Keratinocyte (primary cell): Measurements from ENCODE around the gene ZNF442. TPM values are rescaled to one million over a fixed set of nuclear protein-coding genes. Genes with fewer than 3 reads are reported as not detected.
"Not testable (repeated sequence)": the region's sequence is repeated elsewhere in the genome, so short reads cannot be mapped to it uniquely, and the experiment has no call there.

Source experiments
- DNase-seq: peaks from one replicate; pipeline ENCODE4 v3.0.0-alpha.2; 2011; ENCODE audit warnings: low read depth, missing footprints, low spot score
- FAIRE-seq: peaks from 2 replicates; lab custom pipeline; 2011; peaks lifted over from hg19 to GRCh38; lab: Jason Lieb, UNC
- H2AFZ ChIP-seq: 2 replicates; pipeline ENCODE4 v1.6.0; 2012; ENCODE audit warnings: low read length, control low read depth, inconsistent platforms; ENCODE audit not compliant: control insufficient read depth
- H3K27ac ChIP-seq: 2 replicates; pipeline ENCODE4 v1.5.1; 2011; ENCODE audit warnings: low read length; ENCODE audit not compliant: control insufficient read depth, insufficient read depth
- H3K27me3 ChIP-seq: 3 replicates; pipeline ENCODE4 v1.6.0; 2011; ENCODE audit warnings: low read length; ENCODE audit not compliant: control insufficient read depth, insufficient read depth; ENCODE audit errors: extremely low read depth
- H3K36me3 ChIP-seq, 2 experiments: 2 replicates in 1 of 2; 3 replicates in 1 of 2; pipeline ENCODE4 v1.5.1; 2011; ENCODE audit warnings: low read length in 2 of 2, mild to moderate bottlenecking in 1 of 2; ENCODE audit not compliant: control insufficient read depth in 2 of 2, insufficient read depth in 2 of 2; ENCODE audit errors: extremely low read depth in 1 of 2
- H3K4me1 ChIP-seq: 3 replicates; pipeline ENCODE4 v1.5.1; 2011; ENCODE audit warnings: low read length; ENCODE audit not compliant: control insufficient read depth, insufficient read depth; ENCODE audit errors: extremely low read depth
- H3K4me2 ChIP-seq: 3 replicates; pipeline ENCODE4 v1.6.0; 2011; ENCODE audit warnings: low read depth, low read length; ENCODE audit not compliant: control insufficient read depth, insufficient read depth; ENCODE audit errors: extremely low read depth
- H3K4me3 ChIP-seq, 3 experiments: fragments of 200-600 bp in 1 of 3; sonication (generic) in 1 of 3; 2 replicates in 2 of 3; 3 replicates in 1 of 3; pipeline ENCODE4 v1.5.1; 2011 to 2016; ENCODE audit warnings: low read length in 3 of 3, mild to moderate bottlenecking in 3 of 3, control low read depth in 2 of 3, inconsistent platforms in 1 of 3, low read depth in 1 of 3, mixed read lengths in 1 of 3, mixed run types in 1 of 3, moderate library complexity in 1 of 3; ENCODE audit not compliant: control insufficient read depth in 2 of 3, insufficient read depth in 2 of 3; ENCODE audit errors: extremely low read depth in 1 of 3
- H3K79me2 ChIP-seq: 2 replicates; pipeline ENCODE4 v1.6.0; 2012; ENCODE audit warnings: low read length; ENCODE audit not compliant: control insufficient read depth, insufficient read depth
- H3K9ac ChIP-seq: 3 replicates; pipeline ENCODE4 v1.6.0; 2011; ENCODE audit warnings: low read length; ENCODE audit not compliant: control insufficient read depth, insufficient read depth; ENCODE audit errors: extremely low read depth
- H3K9me1 ChIP-seq: 3 replicates; pipeline ENCODE4 v1.6.0; 2011; ENCODE audit warnings: low read length; ENCODE audit not compliant: control insufficient read depth, insufficient read depth; ENCODE audit errors: extremely low read depth
- H3K9me3 ChIP-seq: 2 replicates; pipeline ENCODE4 v1.5.1; 2012; ENCODE audit warnings: low read depth, low read length; ENCODE audit not compliant: control insufficient read depth
- H4K20me1 ChIP-seq: 3 replicates; pipeline ENCODE4 v1.6.0; 2011; ENCODE audit warnings: low read length; ENCODE audit not compliant: control insufficient read depth, insufficient read depth; ENCODE audit errors: extremely low read depth
- EZH2 ChIP-seq: IDR thresholded peaks from one replicate; pipeline ENCODE4 v1.6.1; 2012; ENCODE audit warnings: inconsistent platforms, mild to moderate bottlenecking, low read length, moderate library complexity
- dilution Hi-C: fragments of 300-500 bp; cut with MboI; formaldehyde crosslinking; loops from one replicate; pipeline ENCODE4 v1.7.0; 2020; ENCODE audit warnings: low sequenced_read_pairs; ENCODE audit not compliant: extremely low pct_ligation_motif_present
- polyA plus RNA-seq, 5 experiments: library from polyadenylated mRNA; depleted of rRNA in 3 of 5; stranded (reverse) in 3 of 5; stranded (forward) in 1 of 5; unstranded in 1 of 5; fragments of >200 nt; gene quantifications; 1 replicate in 1 of 5; 2 replicates in 3 of 5; 3 replicates in 1 of 5; pipeline versions ENCODE4 v1.2.1 to v1.2.3, GENCODE V29; 2011 to 2012; ENCODE audit warnings: missing spikeins in 2 of 5, low read depth in 1 of 5, low replicate concordance in 1 of 5
- small RNA-seq, 3 experiments: library from RNA; depleted of rRNA; stranded (forward); fragments of <200 nt; gene quantifications; one replicate each; pipeline ENCODE3, GENCODE V24; 2012; ENCODE audit warnings: low read depth in 3 of 3, low replicate concordance in 1 of 3; ENCODE audit not compliant: insufficient read length in 3 of 3
- TF ChIP-seq, protein P1 (sequence below), 3 experiments: IDR thresholded peaks in 1 of 3; conservative IDR thresholded peaks in 1 of 3; optimal IDR thresholded peaks in 1 of 3; 2 replicates in 2 of 3; 3 replicates in 1 of 3; pipeline versions ENCODE3 to v1.5.1; 2011; ENCODE audit warnings: low read length in 3 of 3, mild to moderate bottlenecking in 3 of 3, moderate library complexity in 2 of 3, control low read depth in 1 of 3, inconsistent platforms in 1 of 3; ENCODE audit not compliant: insufficient read depth in 2 of 3; ENCODE audit errors: extremely low read depth in 1 of 3

Gene ZNF442
- polyA plus RNA-seq, 1 donor (not counting 4 experiments of a cell fraction or from before 2014, with no cell fraction given): 0.89 TPM

DNA sequence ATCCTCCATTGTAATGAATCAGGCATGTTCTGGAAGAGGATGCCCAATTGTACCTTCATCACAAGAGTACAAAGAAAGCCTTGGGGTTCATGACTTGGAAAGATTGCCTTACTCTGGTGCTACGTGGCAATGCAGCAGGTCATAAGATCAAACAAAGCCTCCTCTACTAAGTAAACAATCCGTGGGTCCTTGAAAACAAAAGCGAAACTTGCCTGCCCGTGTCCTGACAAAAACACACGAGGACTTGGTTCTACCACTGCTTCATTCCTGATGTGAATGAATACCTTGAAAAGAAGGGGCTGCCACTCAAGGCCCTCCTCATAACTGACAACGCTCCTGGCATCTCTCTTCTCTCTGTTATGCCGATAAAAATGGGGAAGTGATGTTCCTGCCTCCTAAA lies 50.9 kb downstream of the ZNF442 start:
- DNase-seq (no peak), FAIRE-seq (no peak)
- Histone ChIP-seq H3K4me1 (no peaks in the 10 kb centered on the region), H3K9me1 (no peaks in the 10 kb centered on the region), H3K27me3 (no peaks in the 10 kb centered on the region), H3K79me2 (no peaks in the 10 kb centered on the region), H4K20me1 (no peaks in the 10 kb centered on the region), H3K4me2 (no peak overlapping the region), H3K9me3 (peaks cover 12% of the 10 kb centered on the region), H3K36me3 (peaks cover 0 to 4% of the 10 kb centered on the region in 2 experiments), H3K4me3 (no peak overlapping the region), H3K9ac (no peak overlapping the region), H2AFZ (no peak overlapping the region), H3K27ac (no peak overlapping the region)
- dilution Hi-C loops: no loop called here
- no peak for TF ChIP-seq EZH2
- TF ChIP-seq, protein P1, sequence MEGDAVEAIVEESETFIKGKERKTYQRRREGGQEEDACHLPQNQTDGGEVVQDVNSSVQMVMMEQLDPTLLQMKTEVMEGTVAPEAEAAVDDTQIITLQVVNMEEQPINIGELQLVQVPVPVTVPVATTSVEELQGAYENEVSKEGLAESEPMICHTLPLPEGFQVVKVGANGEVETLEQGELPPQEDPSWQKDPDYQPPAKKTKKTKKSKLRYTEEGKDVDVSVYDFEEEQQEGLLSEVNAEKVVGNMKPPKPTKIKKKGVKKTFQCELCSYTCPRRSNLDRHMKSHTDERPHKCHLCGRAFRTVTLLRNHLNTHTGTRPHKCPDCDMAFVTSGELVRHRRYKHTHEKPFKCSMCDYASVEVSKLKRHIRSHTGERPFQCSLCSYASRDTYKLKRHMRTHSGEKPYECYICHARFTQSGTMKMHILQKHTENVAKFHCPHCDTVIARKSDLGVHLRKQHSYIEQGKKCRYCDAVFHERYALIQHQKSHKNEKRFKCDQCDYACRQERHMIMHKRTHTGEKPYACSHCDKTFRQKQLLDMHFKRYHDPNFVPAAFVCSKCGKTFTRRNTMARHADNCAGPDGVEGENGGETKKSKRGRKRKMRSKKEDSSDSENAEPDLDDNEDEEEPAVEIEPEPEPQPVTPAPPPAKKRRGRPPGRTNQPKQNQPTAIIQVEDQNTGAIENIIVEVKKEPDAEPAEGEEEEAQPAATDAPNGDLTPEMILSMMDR (optimal IDR thresholded peaks at IDR 0.05 in 1 of 3, IDR thresholded peaks at IDR 0.05 in 1 of 3, conservative IDR thresholded peaks at IDR 0.05 in 1 of 3; ENCODE audit: extremely low read depth in 1 of 3, insufficient read depth in 2 of 3, low read length in 3 of 3): no peak

DNA sequence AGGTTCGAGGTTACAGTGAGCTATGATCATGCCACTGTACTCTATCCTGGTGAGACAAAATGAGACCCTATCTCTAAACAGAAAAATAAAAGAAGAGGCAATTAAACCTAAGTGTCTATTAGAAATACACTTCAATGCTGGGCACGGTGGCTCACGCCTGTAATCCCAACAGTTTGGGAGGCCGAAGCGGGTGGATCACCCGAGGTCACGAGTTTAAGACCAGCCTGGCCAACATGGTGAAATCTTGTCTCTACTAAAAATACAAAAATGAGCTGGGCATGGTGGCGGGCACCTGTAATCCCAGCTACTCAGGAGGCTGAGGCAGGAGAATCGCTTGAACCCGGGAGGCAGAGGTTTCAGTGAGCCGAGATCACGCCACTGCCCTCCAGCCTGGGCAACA lies 56.6 kb downstream of the ZNF442 start:
- H3K4me2 ChIP-seq, H3K9me1 ChIP-seq, dilution Hi-C loops, H3K4me1 ChIP-seq, H4K20me1 ChIP-seq, H3K4me3 ChIP-seq, DNase-seq, H3K27ac ChIP-seq, H3K27me3 ChIP-seq, FAIRE-seq, H3K9me3 ChIP-seq, H3K9ac ChIP-seq, H3K79me2 ChIP-seq, H2AFZ ChIP-seq, H3K36me3 ChIP-seq: not testable (repeated sequence)

Small RNA genes lying within 50 kb of the gene (small RNA-seq; reads per million reads assigned to genes)
- 0 reads per million in 3 experiments for gene RPS29P23

Other genes with a start within 250 kb of the ZNF442 start
- 1.6 to 3.4 TPM (median 2.4 TPM) in 3 replicates for gene ZNF20, start 225.3 kb downstream of the ZNF442 start, polyA plus RNA-seq
- 1.9 to 2.5 TPM (median 2.3 TPM) in 3 replicates for gene ZNF625, start 208.9 kb downstream of the ZNF442 start, polyA plus RNA-seq
- 2.4 to 3.0 TPM (median 2.9 TPM) in 3 replicates for gene ZNF136, start 202.6 kb downstream of the ZNF442 start, polyA plus RNA-seq
- gene ZNF44, start 70.8 kb downstream of the ZNF442 start, polyA plus RNA-seq: 3.5 to 5.2 TPM (median 4.4 TPM) in 3 replicates
- 3.2 to 4.7 TPM (median 3.8 TPM) in 3 replicates for gene ZNF563, start 32.0 kb downstream of the ZNF442 start, polyA plus RNA-seq
- 1.6 to 3.1 TPM (median 2.2 TPM) in 3 replicates for gene ZNF799, start 35.6 kb upstream of the ZNF442 start, polyA plus RNA-seq
- gene ZNF443, start 75.3 kb upstream of the ZNF442 start, polyA plus RNA-seq: 1.8 to 3.1 TPM (median 2.4 TPM) in 3 replicates
- 0.62 to 0.98 TPM (median 0.75 TPM) in 3 replicates for gene ZNF709, start 119.1 kb upstream of the ZNF442 start, polyA plus RNA-seq
- 2.0 to 3.5 TPM (median 2.5 TPM) in 3 replicates for gene ZNF564, start 185.8 kb upstream of the ZNF442 start, polyA plus RNA-seq
- gene ZNF490, start 245.1 kb upstream of the ZNF442 start, polyA plus RNA-seq: 2.7 to 3.2 TPM (median 3.2 TPM) in 3 replicates
- 8.1 to 11.5 TPM (median 10.3 TPM) in 3 replicates for gene ZNF791, start 245.2 kb upstream of the ZNF442 start, polyA plus RNA-seq